ENCODE results near the gene NHLRC4.

DNA sequence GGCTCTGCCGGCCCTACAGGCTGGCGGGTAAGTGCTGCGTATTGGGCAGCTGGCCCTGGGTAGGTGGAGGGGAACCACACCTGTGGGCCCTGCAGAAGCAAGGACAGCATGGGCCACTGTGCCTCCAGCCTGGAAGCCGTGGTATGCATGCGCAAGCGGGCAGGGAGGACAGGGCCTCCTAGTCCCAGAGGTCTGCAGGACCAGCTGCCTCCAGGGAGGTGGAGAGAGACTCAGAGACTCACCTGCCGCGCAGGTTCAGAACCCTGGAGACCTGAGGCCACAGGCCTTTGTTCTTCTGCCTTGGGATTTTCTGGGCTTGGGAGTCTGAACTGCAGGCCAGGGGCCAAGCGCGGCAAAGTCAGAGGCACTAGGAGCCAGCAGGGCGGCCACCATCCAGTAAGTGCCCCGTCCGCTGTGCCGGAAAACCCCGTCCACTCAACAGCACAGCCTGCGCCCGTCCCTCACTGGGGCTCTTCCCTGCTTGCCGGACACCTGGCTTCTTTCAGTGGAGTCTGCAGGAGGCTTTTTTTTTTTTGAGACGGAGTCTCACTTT, 14.2 kb downstream of the NHLRC4 start:
- no peak for TF ChIP-seq POLR2AphosphoS5 (IDR thresholded peaks at IDR 0.05; ENCODE audit: low read depth, low read length)
- TF ChIP-seq, protein P1, sequence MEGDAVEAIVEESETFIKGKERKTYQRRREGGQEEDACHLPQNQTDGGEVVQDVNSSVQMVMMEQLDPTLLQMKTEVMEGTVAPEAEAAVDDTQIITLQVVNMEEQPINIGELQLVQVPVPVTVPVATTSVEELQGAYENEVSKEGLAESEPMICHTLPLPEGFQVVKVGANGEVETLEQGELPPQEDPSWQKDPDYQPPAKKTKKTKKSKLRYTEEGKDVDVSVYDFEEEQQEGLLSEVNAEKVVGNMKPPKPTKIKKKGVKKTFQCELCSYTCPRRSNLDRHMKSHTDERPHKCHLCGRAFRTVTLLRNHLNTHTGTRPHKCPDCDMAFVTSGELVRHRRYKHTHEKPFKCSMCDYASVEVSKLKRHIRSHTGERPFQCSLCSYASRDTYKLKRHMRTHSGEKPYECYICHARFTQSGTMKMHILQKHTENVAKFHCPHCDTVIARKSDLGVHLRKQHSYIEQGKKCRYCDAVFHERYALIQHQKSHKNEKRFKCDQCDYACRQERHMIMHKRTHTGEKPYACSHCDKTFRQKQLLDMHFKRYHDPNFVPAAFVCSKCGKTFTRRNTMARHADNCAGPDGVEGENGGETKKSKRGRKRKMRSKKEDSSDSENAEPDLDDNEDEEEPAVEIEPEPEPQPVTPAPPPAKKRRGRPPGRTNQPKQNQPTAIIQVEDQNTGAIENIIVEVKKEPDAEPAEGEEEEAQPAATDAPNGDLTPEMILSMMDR (IDR thresholded peaks at IDR 0.05) = no peak
- no peak for TF ChIP-seq SIN3A (IDR thresholded peaks at IDR 0.05; ENCODE audit: borderline replicate concordance, insufficient read depth, low read depth, low read length)
